ENCODE measurements around the gene STK11IP.

GRCh38 chr2:219603771-219604170 lies 6.1 kb downstream of the STK11IP start:
- TF ChIP-seq POLR2A (IDR thresholded peaks at IDR 0.05; ENCODE audit: low read length) (no peak), GATA1 (IDR thresholded peaks at IDR 0.05; ENCODE audit: low read depth, low read length) (no peak)

Measured in erythroblast (primary cell).